Fibroblast of lung (primary cell): ENCODE measurements around the gene NAV1. TPM values are rescaled to one million over a fixed set of nuclear protein-coding genes. Genes with fewer than 3 reads are reported as not detected.

ENCODE experiments used
- DNase-seq, 2 donors: peaks; one replicate each; pipeline versions ENCODE4 v3.0.0 to v3.0.0-alpha.2; 2010; ENCODE audit warnings: low read depth in 2 of 2
- H2AFZ ChIP-seq: 2 replicates; pipeline ENCODE4 v1.5.1; 2012; ENCODE audit warnings: low read length, control low read depth, inconsistent platforms
- H3K27ac ChIP-seq: 2 replicates; pipeline ENCODE4 v1.5.1; 2011; ENCODE audit warnings: low read length, control low read depth; ENCODE audit not compliant: insufficient read depth
- H3K27me3 ChIP-seq: 2 replicates; pipeline ENCODE4 v1.5.1; 2011; ENCODE audit warnings: mild to moderate bottlenecking, low read length; ENCODE audit not compliant: control insufficient read depth, insufficient read depth
- H3K36me3 ChIP-seq: 2 replicates; pipeline ENCODE4 v1.5.1; 2011; ENCODE audit warnings: low read length; ENCODE audit not compliant: control insufficient read depth, insufficient read depth
- H3K4me1 ChIP-seq: 2 replicates; pipeline ENCODE4 v1.5.1; 2011; ENCODE audit warnings: low read length; ENCODE audit not compliant: control insufficient read depth, insufficient read depth; ENCODE audit errors: extremely low read depth
- H3K4me2 ChIP-seq: 2 replicates; pipeline ENCODE4 v1.5.1; 2011; ENCODE audit warnings: low read length, control low read depth; ENCODE audit not compliant: insufficient read depth; ENCODE audit errors: extremely low read depth
- H3K4me3 ChIP-seq, 4 experiments: fragments of 200-600 bp in 1 of 4; sonication (generic) in 1 of 4; replicated peaks in 1 of 4; 2 replicates each; pipeline ENCODE4 v1.5.1; 2011 to 2016; ENCODE audit warnings: low read length in 4 of 4, low read depth in 3 of 4, mild to moderate bottlenecking in 3 of 4, control low read depth in 2 of 4, inconsistent platforms in 1 of 4, mixed read lengths in 1 of 4; ENCODE audit not compliant: insufficient read depth in 1 of 4; ENCODE audit errors: control extremely low read depth in 1 of 4
- H3K79me2 ChIP-seq: 2 replicates; pipeline ENCODE4 v1.5.1; 2012; ENCODE audit warnings: mild to moderate bottlenecking, low read length, inconsistent platforms; ENCODE audit not compliant: control insufficient read depth, insufficient read depth
- H3K9ac ChIP-seq: 2 replicates; pipeline ENCODE4 v1.5.1; 2011; ENCODE audit warnings: mild to moderate bottlenecking, low read length, control low read depth; ENCODE audit not compliant: insufficient read depth
- H3K9me3 ChIP-seq: 2 replicates; pipeline ENCODE4 v1.5.1; 2012; ENCODE audit warnings: low read depth, low read length; ENCODE audit not compliant: control insufficient read depth, insufficient read depth
- H4K20me1 ChIP-seq: 2 replicates; pipeline ENCODE4 v1.5.1; 2011; ENCODE audit warnings: low read length; ENCODE audit not compliant: control insufficient read depth, insufficient read depth; ENCODE audit errors: extremely low read depth
- EZH2 ChIP-seq: IDR thresholded peaks from 2 replicates; pipeline ENCODE4 v1.5.1; 2012; ENCODE audit warnings: low read length, control low read depth, mild to moderate bottlenecking; ENCODE audit errors: missing control alignments
- polyA plus RNA-seq, 2 donors: library from polyadenylated mRNA; depleted of rRNA in 1 of 2; stranded (reverse) in 1 of 2; unstranded in 1 of 2; fragments of >200 nt; gene quantifications; 2 replicates each; pipeline ENCODE4 v1.2.1, GENCODE V29; 2011 to 2012; ENCODE audit warnings: missing spikeins in 1 of 2
- total RNA-seq: library from RNA; depleted of rRNA; stranded (reverse); fragments of >200 nt; gene quantifications from 2 replicates; pipeline ENCODE4 v1.2.1, GENCODE V29; 2014
- TF ChIP-seq, protein P1 (sequence below), 2 donors: IDR thresholded peaks in 1 of 2; conservative IDR thresholded peaks in 1 of 2; 1 replicate in 1 of 2; 2 replicates in 1 of 2; pipeline ENCODE4 v1.5.1; 2011 to 2012; ENCODE audit warnings: low read length in 2 of 2, control low read depth in 1 of 2, inconsistent platforms in 1 of 2, low read depth in 1 of 2, mild to moderate bottlenecking in 1 of 2

NAV1 gene
- total and polyA plus RNA-seq, 2 donors (not counting 1 experiment from before 2014, with no cell fraction given) = 19.8 to 64.0 TPM

DNA sequence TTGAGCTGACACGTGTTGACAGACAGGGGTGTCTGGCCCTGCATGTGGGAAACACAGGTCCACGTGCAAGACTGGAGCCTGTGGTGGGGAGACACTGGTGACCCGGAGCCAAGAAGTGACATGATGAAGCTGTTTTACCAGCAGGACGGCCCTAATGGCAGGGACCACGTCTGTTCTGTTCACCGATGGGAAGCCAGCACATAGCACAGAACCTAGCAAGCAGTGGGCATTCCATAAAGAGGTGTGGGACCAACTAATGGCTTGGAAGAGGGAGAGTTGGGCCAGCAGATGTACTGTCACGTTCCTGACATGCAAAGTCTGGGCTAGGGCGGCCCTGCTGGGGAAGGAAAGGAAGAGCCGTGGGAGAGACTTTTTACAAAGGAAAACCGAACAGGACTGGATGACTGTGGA lies 15.3 kb downstream of the NAV1 start:
- Histone ChIP-seq H3K9me3 (no peaks in the 10 kb centered on the region), H2AFZ (no peak overlapping the region), H3K9ac (no peak overlapping the region)

DNA sequence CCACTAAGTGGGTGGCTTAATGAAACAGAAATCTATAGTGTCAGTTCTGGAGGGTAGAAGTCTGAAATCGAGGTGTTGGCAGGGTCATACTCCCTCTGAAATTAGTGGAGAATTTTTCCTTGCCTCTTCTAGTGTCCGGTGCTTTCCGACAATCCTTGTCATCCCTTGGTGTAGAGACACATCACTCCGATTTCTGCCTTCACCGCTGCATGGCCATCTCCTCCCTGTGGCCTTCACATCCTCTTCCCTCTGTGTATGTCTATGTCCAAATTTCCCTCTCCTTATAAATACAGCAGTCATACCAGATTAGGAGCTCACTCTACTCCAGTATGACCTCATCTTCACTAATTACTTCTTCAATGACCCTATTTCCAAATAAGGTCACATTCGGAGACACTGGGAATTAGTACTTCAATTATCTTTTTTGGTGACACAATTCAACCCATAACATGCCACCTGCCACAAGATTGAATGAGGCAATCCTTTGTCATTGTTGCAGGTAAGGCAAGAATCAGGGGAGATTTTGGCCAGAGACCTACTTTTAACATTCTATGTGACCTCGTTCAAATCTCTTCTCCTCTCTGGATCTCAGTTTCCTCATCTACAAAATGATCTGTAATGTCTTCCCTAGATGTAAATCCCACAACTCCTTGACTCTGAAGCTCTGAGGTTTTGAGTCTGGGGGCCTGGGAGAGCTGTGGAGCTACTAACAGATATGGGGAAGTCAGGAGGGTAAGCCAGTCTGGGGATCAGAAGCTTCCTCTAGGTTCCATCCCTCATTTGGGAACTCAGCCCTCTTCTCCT lies 16.1 kb downstream of the NAV1 start:
- Histone ChIP-seq H3K27me3 (no peaks in the 10 kb centered on the region), H3K27ac (no peak overlapping the region), H3K79me2 (peaks cover 64% of the 10 kb centered on the region), H3K9ac (no peak overlapping the region), H3K4me3 (no peak overlapping the region), H3K4me2 (no peak overlapping the region), H3K4me1 (peaks cover 26% of the 10 kb centered on the region), H3K36me3 (no peaks in the 10 kb centered on the region), H2AFZ (no peak overlapping the region), H4K20me1 (no peaks in the 10 kb centered on the region), H3K9me3 (no peaks in the 10 kb centered on the region)
- no peak for DNase-seq
- no peak for TF ChIP-seq EZH2
- TF ChIP-seq, protein P1, sequence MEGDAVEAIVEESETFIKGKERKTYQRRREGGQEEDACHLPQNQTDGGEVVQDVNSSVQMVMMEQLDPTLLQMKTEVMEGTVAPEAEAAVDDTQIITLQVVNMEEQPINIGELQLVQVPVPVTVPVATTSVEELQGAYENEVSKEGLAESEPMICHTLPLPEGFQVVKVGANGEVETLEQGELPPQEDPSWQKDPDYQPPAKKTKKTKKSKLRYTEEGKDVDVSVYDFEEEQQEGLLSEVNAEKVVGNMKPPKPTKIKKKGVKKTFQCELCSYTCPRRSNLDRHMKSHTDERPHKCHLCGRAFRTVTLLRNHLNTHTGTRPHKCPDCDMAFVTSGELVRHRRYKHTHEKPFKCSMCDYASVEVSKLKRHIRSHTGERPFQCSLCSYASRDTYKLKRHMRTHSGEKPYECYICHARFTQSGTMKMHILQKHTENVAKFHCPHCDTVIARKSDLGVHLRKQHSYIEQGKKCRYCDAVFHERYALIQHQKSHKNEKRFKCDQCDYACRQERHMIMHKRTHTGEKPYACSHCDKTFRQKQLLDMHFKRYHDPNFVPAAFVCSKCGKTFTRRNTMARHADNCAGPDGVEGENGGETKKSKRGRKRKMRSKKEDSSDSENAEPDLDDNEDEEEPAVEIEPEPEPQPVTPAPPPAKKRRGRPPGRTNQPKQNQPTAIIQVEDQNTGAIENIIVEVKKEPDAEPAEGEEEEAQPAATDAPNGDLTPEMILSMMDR (conservative IDR thresholded peaks at IDR 0.05 in 1 of 2, IDR thresholded peaks at IDR 0.05 in 1 of 2; ENCODE audit: low read depth in 1 of 2, low read length in 2 of 2) = no peak

More for the DNA sequence above, 15.3 kb downstream of the NAV1 start:
- H3K27me3 ChIP-seq = no peaks in the 10 kb centered on the region
- H3K79me2 ChIP-seq = peaks cover 57% of the 10 kb centered on the region
- DNase-seq = peak in 1 of 2 donors; percentile 35
- no peak overlapping the region for H3K4me3 ChIP-seq
- peak overlapping the region; percentile 27 for H3K4me2 ChIP-seq
- no peaks in the 10 kb centered on the region for H4K20me1 ChIP-seq
- peaks cover 24% of the 10 kb centered on the region for H3K4me1 ChIP-seq
- H3K27ac ChIP-seq = no peak overlapping the region
- TF ChIP-seq EZH2 = no peak
- TF ChIP-seq, protein P1 (conservative IDR thresholded peaks at IDR 0.05 in 1 of 2, IDR thresholded peaks at IDR 0.05 in 1 of 2; ENCODE audit: low read depth in 1 of 2, low read length in 2 of 2) = no peak
- H3K36me3 ChIP-seq = no peaks in the 10 kb centered on the region

DNA sequence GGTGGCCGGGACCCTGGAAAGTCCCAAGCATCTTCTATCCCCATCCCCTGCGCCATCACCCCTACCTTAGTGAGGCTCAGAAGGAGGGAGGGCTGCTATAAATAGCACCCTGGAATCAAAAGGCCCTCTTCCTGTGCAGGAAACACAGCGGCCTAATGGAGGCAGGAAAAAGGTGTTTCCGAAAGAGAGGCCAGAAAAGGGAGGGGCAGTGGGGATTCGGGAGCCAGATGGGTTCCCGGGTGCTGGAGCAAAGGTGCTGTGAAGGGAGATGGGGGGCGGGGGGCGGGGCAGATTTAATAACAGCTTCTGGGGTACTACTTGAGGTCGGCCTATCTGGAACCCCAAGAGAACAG lies 16.6 kb downstream of the NAV1 start:
- no peak for DNase-seq
- Histone ChIP-seq H3K27me3 (no peaks in the 10 kb centered on the region), H3K9ac (no peak overlapping the region), H4K20me1 (no peaks in the 10 kb centered on the region), H3K79me2 (peaks cover 69% of the 10 kb centered on the region), H3K36me3 (no peaks in the 10 kb centered on the region), H2AFZ (no peak overlapping the region), H3K27ac (no peak overlapping the region), H3K4me1 (peaks cover 32% of the 10 kb centered on the region), H3K9me3 (no peaks in the 10 kb centered on the region), H3K4me2 (no peak overlapping the region), H3K4me3 (no peak overlapping the region)
- TF ChIP-seq, protein P1 (conservative IDR thresholded peaks at IDR 0.05 in 1 of 2, IDR thresholded peaks at IDR 0.05 in 1 of 2; ENCODE audit: low read depth in 1 of 2, low read length in 2 of 2) = no peak
- no peak for TF ChIP-seq EZH2
